GM19351 (cell line): ENCODE measurements around the gene TEAD1.

ENCODE experiments used
- ATAC-seq: cut with Tn5 transposase; IDR thresholded peaks from one replicate; pipeline ENCODE4 v1.9.1; 2021; ENCODE audit warnings: mild to moderate bottlenecking, moderate library complexity; ENCODE audit not compliant: unreplicated experiment

TEAD1 gene

GRCh38 chr11:12968101-12968500, 293.9 kb downstream of the TEAD1 start:
- no peak for ATAC-seq

GRCh38 chr11:12968826-12969225, 294.6 kb downstream of the TEAD1 start:
- no peak for ATAC-seq

- ATAC-seq = no peak
Observed at GRCh38 chr11:12971955-12972354, 297.7 kb downstream of the TEAD1 start.

- ATAC-seq = no peak
Observed at GRCh38 chr11:12973528-12974181, 299.4 kb downstream of the TEAD1 start.

- ATAC-seq = no peak
Observed at GRCh38 chr11:12975195-12975594, 301.0 kb downstream of the TEAD1 start.

GRCh38 chr11:12979928-12980689, 305.9 kb downstream of the TEAD1 start:
- ATAC-seq = no peak

- no peak for ATAC-seq
Observed at GRCh38 chr11:12981676-12982522, 307.7 kb downstream of the TEAD1 start.

- no peak for ATAC-seq
Observed at GRCh38 chr11:12983336-12983735, 309.1 kb downstream of the TEAD1 start.

GRCh38 chr11:12986194-12986898, 312.1 kb downstream of the TEAD1 start:
- no peak for ATAC-seq

- ATAC-seq = no peak
Observed at GRCh38 chr11:12989428-12990161, 315.4 kb downstream of the TEAD1 start.

- ATAC-seq = no peak
Observed at GRCh38 chr11:12990162-12990480, 315.9 kb downstream of the TEAD1 start.

- ATAC-seq = no peak
Observed at GRCh38 chr11:12991426-12991825, 317.2 kb downstream of the TEAD1 start.

GRCh38 chr11:12993626-12994025, 319.4 kb downstream of the TEAD1 start:
- ATAC-seq = no peak
